ENCODE results near the gene DRAM1.

Gene DRAM1

DNA sequence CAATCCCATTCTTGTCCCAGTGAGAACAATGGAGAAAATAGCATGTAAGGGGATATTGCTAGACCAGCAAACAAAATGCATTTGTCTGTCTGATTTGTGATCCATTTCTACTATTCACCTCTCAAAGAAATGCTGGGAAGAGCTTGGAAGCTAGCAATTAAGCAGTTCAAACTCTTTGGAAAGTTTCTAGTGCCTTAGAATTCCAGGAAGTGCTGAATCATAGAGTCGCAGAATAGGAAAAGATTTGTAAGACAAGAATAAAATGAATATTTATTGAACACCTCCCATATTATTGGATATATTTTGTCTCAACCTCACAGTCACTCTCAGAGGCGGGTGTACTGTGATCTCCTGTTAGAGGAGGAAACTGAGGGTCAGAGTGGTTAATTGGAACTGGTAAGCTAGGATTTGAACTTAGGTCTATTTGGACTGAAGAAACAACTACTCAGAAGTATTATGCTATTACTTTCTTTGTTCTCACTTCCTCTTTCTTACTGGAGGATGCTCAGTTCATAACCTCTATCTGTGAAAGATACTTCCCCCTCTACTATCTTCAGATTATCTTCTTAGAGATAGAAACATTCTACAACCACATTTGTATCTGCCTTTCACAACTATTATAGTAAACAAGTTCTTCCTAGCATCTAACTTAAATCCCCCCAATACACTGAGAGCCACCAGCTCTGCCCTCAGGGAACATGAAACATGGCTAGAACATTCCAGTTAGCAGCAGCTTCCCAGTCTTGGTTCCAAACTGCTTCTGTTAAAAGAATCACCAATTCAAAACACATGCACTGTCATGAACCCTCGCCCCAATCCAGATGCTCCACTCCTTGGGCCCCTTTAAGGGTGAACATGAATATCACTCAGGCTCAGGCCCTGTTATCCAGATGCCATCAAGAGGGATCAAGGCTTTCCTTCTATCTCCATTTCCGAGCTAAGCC lies 64.2 kb downstream of the DRAM1 start:
- no peak for DNase-seq (ENCODE audit: low read depth)

GRCh38 chr12:101942250-101942605 lies 64.8 kb downstream of the DRAM1 start:
- DNase-seq (ENCODE audit: low read depth), result no peak

DNA sequence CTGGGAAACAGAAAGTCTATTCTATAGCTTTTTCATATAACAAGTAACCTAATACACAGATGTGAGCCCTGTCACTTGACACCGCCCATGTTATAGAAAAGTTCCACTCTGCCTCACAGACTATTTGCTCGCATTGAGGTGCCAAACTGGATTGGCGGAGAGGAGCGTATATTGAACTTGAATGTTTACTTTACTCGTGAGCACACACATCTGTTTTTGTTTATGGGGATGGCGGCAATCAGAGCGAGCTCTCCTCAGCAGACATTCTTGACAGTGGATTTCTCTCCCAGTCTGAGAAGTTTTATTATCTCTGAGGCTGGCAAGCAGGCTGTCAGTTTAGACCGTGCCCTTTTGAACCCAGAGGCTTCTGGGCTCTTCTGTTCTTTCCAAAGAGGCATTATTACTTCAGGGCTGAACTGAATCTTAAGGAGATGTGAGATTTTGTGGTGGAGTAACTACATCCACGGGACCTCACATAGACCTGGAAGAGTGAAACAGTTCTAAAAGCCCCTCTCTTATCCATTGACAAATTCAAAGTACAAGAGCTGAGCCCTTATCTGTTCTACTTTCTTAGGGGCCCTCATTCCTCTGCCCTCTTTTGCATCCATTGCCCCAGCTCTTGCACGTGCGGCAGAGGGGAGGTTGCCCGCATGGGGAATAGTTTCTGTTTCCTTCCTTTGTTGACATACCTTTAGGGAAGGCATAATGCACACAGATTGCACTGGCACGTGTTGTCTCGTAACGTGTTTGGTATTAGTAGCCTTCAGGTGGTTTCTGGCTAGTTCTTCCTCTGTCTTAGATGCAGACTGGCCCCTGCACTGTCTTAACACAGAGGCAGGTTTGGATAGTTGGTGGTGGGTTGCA lies 68.2 kb downstream of the DRAM1 start:
- DNase-seq (ENCODE audit: low read depth), result no peak

DNA sequence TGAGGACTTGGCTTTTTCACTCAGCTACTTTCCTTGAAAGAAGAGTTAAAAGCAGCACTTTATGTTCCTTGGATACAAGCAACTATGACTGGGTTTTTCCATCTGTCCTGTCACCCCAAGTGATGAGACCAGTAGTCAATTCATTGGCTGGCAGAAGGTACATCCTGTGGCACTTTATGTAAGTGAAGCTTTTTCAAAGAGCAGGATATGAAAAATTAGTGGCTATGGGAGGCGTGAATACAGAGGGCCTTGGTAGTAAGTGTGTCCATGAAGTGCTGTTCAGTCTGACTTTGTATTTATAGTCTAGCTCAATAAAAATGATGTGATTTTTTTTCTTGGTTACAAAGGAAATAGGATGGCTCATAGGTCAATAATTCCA lies 68.8 kb downstream of the DRAM1 start:
- DNase-seq (ENCODE audit: low read depth), result no peak

GRCh38 chr12:101947316-101947715 lies 69.9 kb downstream of the DRAM1 start:
- DNase-seq (ENCODE audit: low read depth), result no peak

- DNase-seq (ENCODE audit: low read depth), result no peak
Measured at GRCh38 chr12:101948365-101948764, 71.0 kb downstream of the DRAM1 start.

DNA sequence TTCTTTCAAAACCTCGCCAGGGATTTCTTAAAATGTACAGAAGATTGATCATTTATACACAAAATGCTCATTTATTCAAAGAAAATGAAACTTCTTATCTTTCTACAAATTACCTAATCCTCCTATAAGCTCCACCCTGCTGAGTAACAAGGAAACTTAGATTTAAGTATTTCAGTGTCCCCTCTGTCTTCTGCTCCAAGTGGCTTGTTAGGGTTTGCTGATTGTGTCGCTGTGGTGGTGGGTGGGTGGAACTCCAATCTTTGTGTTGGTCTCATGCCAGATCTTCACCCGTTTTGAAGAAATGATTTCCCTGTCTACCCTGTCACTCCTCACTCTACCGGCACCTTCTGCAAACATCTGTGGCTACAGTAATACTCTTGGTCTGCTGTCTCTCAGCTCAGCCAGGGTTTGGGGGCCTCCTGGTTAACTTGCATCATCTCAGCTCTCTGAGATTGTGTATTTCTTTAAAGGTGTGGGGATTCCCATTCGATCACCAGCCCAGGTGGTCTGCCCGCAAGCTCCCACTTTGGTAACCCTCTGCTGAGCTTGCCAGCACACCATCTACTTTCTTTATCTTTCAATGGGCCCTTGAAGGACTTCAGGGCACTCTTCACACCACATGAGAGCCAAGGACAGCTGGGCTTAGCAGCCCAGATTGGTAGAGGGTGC lies 73.8 kb downstream of the DRAM1 start:
- DNase-seq (ENCODE audit: low read depth), result no peak

DNA sequence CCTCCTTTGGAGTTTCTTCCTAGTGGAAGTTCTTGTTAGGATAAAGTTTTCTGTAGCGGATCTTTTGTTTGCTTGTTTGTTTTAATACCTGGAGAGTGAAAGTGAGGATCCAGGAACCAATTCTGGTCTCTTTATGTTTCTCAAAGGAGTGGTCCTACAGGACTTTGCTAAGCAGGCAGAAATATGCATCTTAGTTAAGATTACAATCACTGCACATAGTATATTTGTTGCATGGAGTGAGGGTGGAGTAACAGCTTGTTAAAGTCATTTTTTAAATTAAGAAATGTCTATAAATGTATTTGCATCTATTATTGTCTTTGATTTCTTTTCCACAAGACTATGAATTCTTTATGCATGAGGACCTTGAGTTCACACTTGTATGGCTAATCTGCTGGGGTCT lies 76.7 kb downstream of the DRAM1 start:
- DNase-seq (ENCODE audit: low read depth), result no peak

DNA sequence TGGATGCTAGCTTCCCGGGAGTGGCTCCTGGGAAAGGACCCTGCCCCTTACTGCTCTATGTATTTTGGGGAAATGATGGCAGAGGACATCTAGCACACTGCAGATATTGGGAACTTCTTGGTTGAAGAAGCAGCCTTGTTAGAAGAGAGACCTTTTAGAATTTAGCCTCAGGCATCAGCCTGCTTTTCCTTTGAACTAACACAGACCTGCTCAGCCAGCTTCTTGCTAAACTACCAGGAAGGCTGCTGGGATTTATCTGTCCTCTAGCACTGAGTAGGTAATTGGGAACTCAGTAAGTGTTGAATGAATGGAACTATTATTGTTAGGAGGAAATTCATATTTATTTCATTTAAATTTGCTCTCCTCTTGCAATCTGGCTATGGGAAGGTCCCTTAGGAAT lies 77.3 kb downstream of the DRAM1 start:
- no peak for DNase-seq (ENCODE audit: low read depth)

- no peak for DNase-seq (ENCODE audit: low read depth)
Measured at GRCh38 chr12:101957252-101957959, 80.0 kb downstream of the DRAM1 start.

DNA sequence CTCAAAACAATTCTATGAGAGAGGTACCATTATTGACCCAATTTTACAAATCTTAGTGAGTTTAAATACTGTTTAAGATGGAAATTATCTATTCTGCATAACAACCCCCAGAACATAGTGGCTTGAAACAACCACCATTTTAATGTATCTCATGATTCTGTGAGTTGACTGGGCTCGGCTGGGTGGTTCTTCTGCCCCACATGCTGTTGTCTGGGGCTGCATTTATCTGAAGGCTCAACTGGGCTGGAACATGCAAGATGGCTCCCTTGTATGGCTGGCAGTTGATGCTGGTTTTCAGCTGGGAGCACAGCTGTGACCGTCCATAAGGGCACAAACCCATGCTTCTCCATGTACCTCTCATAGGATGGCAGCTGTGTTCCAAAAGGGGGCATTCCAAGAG lies 82.2 kb downstream of the DRAM1 start:
- DNase-seq (ENCODE audit: low read depth), result no peak

DNA sequence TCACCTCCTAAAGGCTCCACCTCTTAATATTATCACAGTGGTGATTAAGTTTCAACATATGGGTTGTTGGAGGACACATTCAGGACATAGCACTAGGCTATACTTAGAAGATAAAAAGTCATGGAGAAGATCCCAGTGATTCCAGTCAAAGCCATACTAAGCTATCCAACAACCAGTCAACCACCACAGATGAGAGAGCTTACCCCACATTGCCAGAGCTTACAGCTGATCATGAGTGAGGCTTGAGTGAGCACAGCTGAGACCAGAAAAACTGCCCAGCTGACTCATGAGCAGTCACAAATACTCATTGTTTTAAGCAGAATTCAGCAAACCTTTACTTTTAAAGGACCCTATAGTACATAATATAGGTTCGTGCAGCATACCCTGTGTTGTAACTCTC lies 85.1 kb downstream of the DRAM1 start:
- DNase-seq (ENCODE audit: low read depth), result no peak

GRCh38 chr12:101963697-101964096 lies 86.3 kb downstream of the DRAM1 start:
- no peak for DNase-seq (ENCODE audit: low read depth)

DNA sequence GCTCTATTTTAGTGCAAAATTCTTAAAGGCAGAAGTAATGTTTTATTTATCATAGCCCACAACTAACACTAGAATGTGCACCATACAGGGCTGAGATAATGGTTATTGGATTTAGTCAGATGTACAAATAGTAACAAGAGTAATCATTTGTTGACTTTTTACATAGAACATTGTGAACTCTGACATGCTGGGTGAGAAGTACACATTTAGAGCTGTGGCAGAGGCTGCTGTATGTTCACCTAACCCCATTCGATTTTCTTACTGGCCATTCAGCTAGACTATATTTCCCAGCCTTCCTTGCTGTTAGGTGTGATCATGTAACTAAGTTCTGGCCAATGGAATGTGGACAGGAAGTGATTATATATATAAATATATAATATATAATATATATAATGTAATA lies 89.1 kb downstream of the DRAM1 start:
- no peak for DNase-seq (ENCODE audit: low read depth)

DNA sequence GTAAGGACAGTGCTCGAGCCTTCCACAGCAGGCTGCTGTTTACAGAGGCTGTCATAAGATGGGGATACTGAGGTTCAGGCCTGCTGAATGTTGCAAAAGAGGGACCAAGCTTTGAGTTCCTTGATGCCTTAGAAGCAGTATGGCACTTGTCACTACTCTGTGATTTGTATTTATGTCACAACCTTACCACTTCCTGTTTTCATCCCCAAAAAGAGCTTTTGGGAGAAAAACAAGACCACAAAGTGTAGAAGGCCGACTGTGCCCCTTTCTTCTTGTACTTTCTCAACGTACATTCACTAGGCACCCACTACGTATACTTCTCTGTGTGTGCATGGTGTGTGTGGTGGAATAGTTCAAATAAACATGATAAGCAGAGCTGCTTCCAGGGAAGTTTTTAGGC lies 90.1 kb downstream of the DRAM1 start:
- DNase-seq (ENCODE audit: low read depth), result no peak

GRCh38 chr12:101968770-101969169 lies 91.4 kb downstream of the DRAM1 start:
- no peak for DNase-seq (ENCODE audit: low read depth)
